Naive thymus-derived CD4-positive, alpha-beta T cell (primary cell): ENCODE data around the gene TRIM32. TPM values are rescaled to one million over a fixed set of nuclear protein-coding genes. Genes with fewer than 3 reads are reported as not detected.

Source experiments
- ATAC-seq: fragments of 150-1000 bp; cut with Tn5 transposase; 2 replicates; pipeline ENCODE4 v1.10.0; 2021; ENCODE audit warnings: mild to moderate bottlenecking, moderate library complexity
- CTCF ChIA-PET: fragments of 350-600 bp; sonication (Branson Sonifier 250); formaldehyde crosslinking; loops from one replicate; lab custom pipeline; 2021; ENCODE audit warnings: antibody characterized with exemption; lab: Charles Lee
- POLR2A ChIA-PET: fragments of 350-600 bp; sonication (Branson Sonifier 250); formaldehyde crosslinking; loops from one replicate; lab custom pipeline; 2021; ENCODE audit warnings: antibody characterized with exemption, inconsistent platforms; lab: Charles Lee
- DNase-seq, 9 donors: peaks; one replicate each; pipeline versions ENCODE4 v3.0.0 to v3.0.0-alpha.2; 2020 to 2022; ENCODE audit warnings: mixed read lengths in 1 of 9
- H3K27ac ChIP-seq: one replicate; pipeline ENCODE4 v1.7.0; 2013; ENCODE audit warnings: mild to moderate bottlenecking, low read depth, low read length, moderate library complexity
- H3K27me3 ChIP-seq, 2 donors: one replicate each; pipeline ENCODE4 v1.7.0; 2013; ENCODE audit warnings: low read length in 2 of 2, mild to moderate bottlenecking in 2 of 2, moderate library complexity in 2 of 2; ENCODE audit not compliant: control insufficient read depth in 2 of 2, insufficient read depth in 2 of 2
- H3K36me3 ChIP-seq, 3 experiments: 1 replicate in 2 of 3; 2 replicates in 1 of 3; pipeline ENCODE4 v1.7.0; 2013; ENCODE audit warnings: low read length in 3 of 3, mild to moderate bottlenecking in 3 of 3, moderate library complexity in 1 of 3; ENCODE audit not compliant: insufficient read depth in 3 of 3, control insufficient read depth in 2 of 3
- H3K4me1 ChIP-seq, 2 donors: one replicate each; pipeline ENCODE4 v1.7.0; 2013; ENCODE audit warnings: low read length in 2 of 2, mild to moderate bottlenecking in 2 of 2, moderate library complexity in 1 of 2; ENCODE audit not compliant: control insufficient read depth in 2 of 2, insufficient read depth in 2 of 2
- H3K4me3 ChIP-seq: 2 replicates; pipeline ENCODE4 v1.7.0; 2013; ENCODE audit warnings: mild to moderate bottlenecking, low read length
- H3K9me3 ChIP-seq, 3 experiments: 1 replicate in 2 of 3; 2 replicates in 1 of 3; pipeline ENCODE4 v1.7.0; 2013; ENCODE audit warnings: low read length in 3 of 3; ENCODE audit not compliant: control insufficient read depth in 2 of 3
- H3K27ac Mint-ChIP-seq, 9 donors: one replicate each; pipeline ENCODE4 v1.8.0; 2020 to 2022; ENCODE audit warnings: mixed read lengths in 9 of 9, mild to moderate bottlenecking in 8 of 9, moderate library complexity in 5 of 9, inconsistent platforms in 2 of 9
- H3K27me3 Mint-ChIP-seq, 5 donors: one replicate each; pipeline ENCODE4 v1.8.0; 2021 to 2022; ENCODE audit warnings: mixed read lengths in 5 of 5, mild to moderate bottlenecking in 1 of 5
- H3K36me3 Mint-ChIP-seq, 5 donors: one replicate each; pipeline ENCODE4 v1.8.0; 2020 to 2022; ENCODE audit warnings: mixed read lengths in 5 of 5, mild to moderate bottlenecking in 3 of 5, inconsistent platforms in 1 of 5
- H3K4me1 Mint-ChIP-seq, 7 donors: one replicate each; pipeline ENCODE4 v1.8.0; 2020 to 2022; ENCODE audit warnings: mixed read lengths in 7 of 7, mild to moderate bottlenecking in 3 of 7, inconsistent platforms in 1 of 7
- H3K4me3 Mint-ChIP-seq, 10 donors: one replicate each; pipeline ENCODE4 v1.8.0; 2020 to 2022; ENCODE audit warnings: mild to moderate bottlenecking in 10 of 10, mixed read lengths in 10 of 10, moderate library complexity in 6 of 10, inconsistent platforms in 2 of 10
- H3K9me3 Mint-ChIP-seq, 11 donors: one replicate each; pipeline ENCODE4 v1.8.0; 2020 to 2022; ENCODE audit warnings: mixed read lengths in 11 of 11, mild to moderate bottlenecking in 4 of 11, inconsistent platforms in 1 of 11, moderate library complexity in 1 of 11
- intact Hi-C, 2 donors: fragments of 100-400 bp; cut with micrococcal nuclease; formaldehyde crosslinking; loops; one replicate each; pipeline ENCODE4 v1.15.1; 2023
- polyA plus RNA-seq, 2 donors: library from polyadenylated mRNA; unstranded; fragments of 300-500 nt; fragmentation: Illumina TruSeq; gene quantifications; one replicate each; pipeline ENCODE4 v1.2.3, GENCODE V29; 2021
- total RNA-seq, 6 experiments: library from RNA in 5 of 6; stranded (reverse) in 5 of 6; gene quantifications; 1 replicate in 5 of 6; 2 replicates in 1 of 6; pipeline ENCODE4 v1.2.3 and lab custom pipeline; 2021 to 2026

The TRIM32 gene
- total and polyA plus RNA-seq, 7 experiments from 2014 or later: 5.9 to 19.7 (median 16.8) TPM

- ATAC-seq (no peak), DNase-seq (no peak)
- intact Hi-C loops: no loop called here
- H3K4me1 Mint-ChIP-seq: peaks cover 0 to 7% (median 3%) of the 10 kb centered on the region in 7 donors
- Histone ChIP-seq H3K4me1 (no peaks in the 10 kb centered on the region), H3K4me3 (no peak overlapping the region), H3K27ac (no peak overlapping the region), H3K36me3 (no peaks in the 10 kb centered on the region), H3K27me3 (no peaks in the 10 kb centered on the region), H3K9me3 (no peaks in the 10 kb centered on the region)
- ChIA-PET CTCF (no interaction called here), POLR2A (no interaction called here)
- H3K9me3 Mint-ChIP-seq: peaks cover 0 to 2% (median 0%) of the 10 kb centered on the region in 11 donors
- no peak overlapping the region for H3K27ac Mint-ChIP-seq
- no peaks in the 10 kb centered on the region for H3K36me3 Mint-ChIP-seq
- H3K27me3 Mint-ChIP-seq: peaks cover 0 to 7% (median 0%) of the 10 kb centered on the region in 5 donors
- H3K4me3 Mint-ChIP-seq: no peak overlapping the region
Observed at GRCh38 chr9:116713271-116713670, 26.2 kb downstream of the TRIM32 start.

DNA sequence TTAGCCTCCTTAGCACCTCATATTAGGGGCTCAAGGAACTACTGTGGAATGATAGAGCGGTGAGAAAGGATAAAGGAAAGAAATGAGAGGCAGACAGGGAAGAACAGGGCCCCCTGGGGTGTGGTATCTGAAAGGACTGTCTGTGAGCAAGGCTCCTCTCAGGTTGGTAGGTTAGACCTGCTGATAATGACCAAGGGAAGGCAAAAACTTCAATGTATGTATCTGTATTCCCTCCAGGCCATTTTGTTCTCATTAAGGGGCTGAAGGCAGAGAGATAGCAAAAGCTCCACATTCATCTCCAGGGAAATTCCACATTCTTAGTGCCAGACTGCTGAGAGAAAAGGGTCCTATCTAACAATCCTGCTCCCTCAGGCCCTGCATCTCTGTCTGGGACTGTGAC is 28.6 kb downstream of the TRIM32 start:
- Histone ChIP-seq H3K36me3 (no peaks in the 10 kb centered on the region), H3K27ac (no peak overlapping the region), H3K27me3 (no peaks in the 10 kb centered on the region), H3K4me1 (no peaks in the 10 kb centered on the region), H3K4me3 (no peak overlapping the region), H3K9me3 (no peaks in the 10 kb centered on the region)
- intact Hi-C loops: no loop called here
- Mint-ChIP-seq H3K27me3 (peaks cover 0 to 11% (median 4%) of the 10 kb centered on the region in 5 donors), H3K4me1 (peaks cover 0 to 7% (median 3%) of the 10 kb centered on the region in 7 donors), H3K9me3 (peaks cover 0 to 6% (median 2%) of the 10 kb centered on the region in 11 donors), H3K27ac (no peak overlapping the region), H3K4me3 (no peak overlapping the region), H3K36me3 (peaks cover 0 to 4% (median 0%) of the 10 kb centered on the region in 5 donors)
- DNase-seq (no peak), ATAC-seq (no peak)
- CTCF ChIA-PET: no interaction called here
- POLR2A ChIA-PET: no interaction called here

- no peaks in the 10 kb centered on the region for H3K4me1 ChIP-seq
Observed at GRCh38 chr9:116716438-116716837, 29.3 kb downstream of the TRIM32 start.

DNA sequence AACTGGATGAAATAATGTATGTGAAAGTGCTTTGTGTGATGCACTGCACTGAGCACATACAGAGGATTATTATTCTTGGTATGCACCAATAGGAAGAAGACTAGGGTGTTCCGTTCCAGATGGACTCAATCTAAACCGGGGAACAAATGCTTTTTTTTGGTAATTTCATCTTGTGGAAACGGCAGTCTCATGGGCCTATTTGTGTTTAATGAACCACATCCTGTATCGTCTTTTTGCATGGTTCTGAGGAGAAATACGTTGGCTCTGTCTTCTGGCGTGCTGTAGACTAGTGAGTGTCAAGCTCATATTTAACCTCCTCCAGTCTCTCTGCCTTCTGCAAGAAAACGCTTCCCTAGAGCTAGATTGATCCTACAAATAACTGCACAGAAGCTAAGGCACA is 30.0 kb downstream of the TRIM32 start:
- Mint-ChIP-seq H3K36me3 (peaks cover 0 to 4% (median 0%) of the 10 kb centered on the region in 5 donors), H3K4me3 (no peak overlapping the region), H3K4me1 (peaks cover 0 to 7% (median 3%) of the 10 kb centered on the region in 7 donors), H3K27ac (no peak overlapping the region), H3K27me3 (peaks cover 0 to 23% (median 4%) of the 10 kb centered on the region in 5 donors), H3K9me3 (peaks cover 0 to 6% (median 2%) of the 10 kb centered on the region in 11 donors)
- ChIA-PET CTCF (no interaction called here), POLR2A (no interaction called here)
- DNase-seq (no peak), ATAC-seq (no peak)
- H3K9me3 ChIP-seq: no peaks in the 10 kb centered on the region
- H3K27me3 ChIP-seq: no peaks in the 10 kb centered on the region
- intact Hi-C loops: no loop called here
- H3K4me3 ChIP-seq: no peak overlapping the region
- no peaks in the 10 kb centered on the region for H3K4me1 ChIP-seq
- no peak overlapping the region for H3K27ac ChIP-seq
- H3K36me3 ChIP-seq: no peaks in the 10 kb centered on the region

More at GRCh38 chr9:116716438-116716837, 29.3 kb downstream of the TRIM32 start:
- peaks cover 0 to 4% (median 0%) of the 10 kb centered on the region in 5 donors for H3K36me3 Mint-ChIP-seq
- Histone ChIP-seq H3K27ac (no peak overlapping the region), H3K27me3 (no peaks in the 10 kb centered on the region), H3K9me3 (no peaks in the 10 kb centered on the region), H3K4me3 (no peak overlapping the region), H3K36me3 (no peaks in the 10 kb centered on the region)
- intact Hi-C loops: no loop called here
- DNase-seq (no peak), ATAC-seq (no peak)
- peaks cover 0 to 16% (median 4%) of the 10 kb centered on the region in 5 donors for H3K27me3 Mint-ChIP-seq
- ChIA-PET POLR2A (no interaction called here), CTCF (no interaction called here)
- peaks cover 0 to 7% (median 3%) of the 10 kb centered on the region in 7 donors for H3K4me1 Mint-ChIP-seq
- H3K9me3 Mint-ChIP-seq: peaks cover 0 to 6% (median 2%) of the 10 kb centered on the region in 11 donors
- no peak overlapping the region for H3K27ac Mint-ChIP-seq
- H3K4me3 Mint-ChIP-seq: no peak overlapping the region

DNA sequence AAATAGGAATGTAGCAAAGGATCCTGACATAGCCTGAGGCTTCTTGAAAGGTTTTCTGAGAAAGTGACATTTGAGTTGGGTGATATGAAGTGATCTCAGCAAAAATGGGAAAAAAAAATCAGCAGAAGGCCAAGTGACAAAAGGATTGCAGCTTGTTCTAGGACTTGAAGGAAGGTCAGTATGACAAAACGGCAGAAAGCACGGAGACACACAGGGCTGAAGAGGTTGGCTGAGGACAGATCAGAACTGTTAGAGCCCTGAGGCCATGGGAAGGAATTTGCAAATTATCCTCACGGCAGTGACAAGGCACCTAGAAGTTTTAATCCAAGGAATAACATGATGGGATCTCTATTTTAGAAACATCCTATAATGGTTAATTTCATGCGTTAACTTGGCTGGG is 31.0 kb downstream of the TRIM32 start:
- no peak overlapping the region for H3K4me3 ChIP-seq

DNA sequence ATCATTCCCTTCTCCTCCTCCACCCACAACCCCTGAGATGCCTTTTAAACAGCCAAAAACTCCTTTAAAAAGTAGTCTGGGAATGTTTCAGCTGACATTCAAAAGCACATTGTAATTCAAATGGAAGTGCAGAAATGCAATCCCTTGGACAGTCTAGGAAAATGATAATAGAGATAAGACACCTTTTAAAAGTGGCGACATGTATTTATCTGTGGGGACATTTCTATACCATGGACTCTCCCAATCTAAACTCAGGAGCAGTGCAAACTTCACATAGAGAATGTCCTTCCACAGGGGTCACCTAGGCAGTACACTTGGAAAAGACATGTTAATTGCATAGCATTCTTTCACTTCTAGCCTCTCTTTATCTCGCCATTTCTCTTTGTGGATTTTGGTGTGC is 33.0 kb downstream of the TRIM32 start:
- DNase-seq: no peak
- Histone ChIP-seq H3K4me1 (no peaks in the 10 kb centered on the region), H3K36me3 (no peaks in the 10 kb centered on the region), H3K4me3 (no peak overlapping the region), H3K27ac (no peak overlapping the region), H3K27me3 (no peaks in the 10 kb centered on the region), H3K9me3 (no peaks in the 10 kb centered on the region)
- H3K4me3 Mint-ChIP-seq: no peak overlapping the region
- CTCF ChIA-PET: no interaction called here
- H3K27ac Mint-ChIP-seq: no peak overlapping the region
- no peak for ATAC-seq
- POLR2A ChIA-PET: no interaction called here
- H3K9me3 Mint-ChIP-seq: peaks cover 0 to 6% (median 2%) of the 10 kb centered on the region in 11 donors
- peaks cover 0 to 7% (median 3%) of the 10 kb centered on the region in 7 donors for H3K4me1 Mint-ChIP-seq
- intact Hi-C loops: no loop called here
- peaks cover 0 to 26% (median 4%) of the 10 kb centered on the region in 5 donors for H3K27me3 Mint-ChIP-seq
- peaks cover 0 to 4% (median 0%) of the 10 kb centered on the region in 5 donors for H3K36me3 Mint-ChIP-seq

More for the DNA sequence above, 31.0 kb downstream of the TRIM32 start:
- Mint-ChIP-seq H3K9me3 (peaks cover 0 to 6% (median 2%) of the 10 kb centered on the region in 11 donors), H3K27me3 (peaks cover 0 to 23% (median 4%) of the 10 kb centered on the region in 5 donors), H3K4me1 (peaks cover 0 to 7% (median 3%) of the 10 kb centered on the region in 7 donors), H3K4me3 (no peak overlapping the region), H3K36me3 (peaks cover 0 to 4% (median 0%) of the 10 kb centered on the region in 5 donors), H3K27ac (no peak overlapping the region)
- intact Hi-C loops: no loop called here
- DNase-seq (no peak), ATAC-seq (no peak)
- Histone ChIP-seq H3K4me1 (no peaks in the 10 kb centered on the region), H3K27ac (no peak overlapping the region), H3K9me3 (no peaks in the 10 kb centered on the region), H3K36me3 (no peaks in the 10 kb centered on the region), H3K27me3 (no peaks in the 10 kb centered on the region)
- ChIA-PET POLR2A (no interaction called here), CTCF (no interaction called here)

GRCh38 chr9:116721411-116721810 is 34.3 kb downstream of the TRIM32 start:
- ChIA-PET POLR2A (no interaction called here), CTCF (no interaction called here)
- no peaks in the 10 kb centered on the region for H3K27me3 ChIP-seq
- no peak overlapping the region for H3K4me3 ChIP-seq
- Mint-ChIP-seq H3K27me3 (peaks cover 0 to 26% (median 4%) of the 10 kb centered on the region in 5 donors), H3K4me3 (no peak overlapping the region), H3K36me3 (peaks cover 0 to 4% (median 0%) of the 10 kb centered on the region in 5 donors), H3K4me1 (peaks cover 0 to 7% (median 3%) of the 10 kb centered on the region in 7 donors), H3K27ac (no peak overlapping the region), H3K9me3 (peaks cover 0 to 6% (median 2%) of the 10 kb centered on the region in 11 donors)
- no peak overlapping the region for H3K27ac ChIP-seq
- H3K9me3 ChIP-seq: no peaks in the 10 kb centered on the region
- ATAC-seq: no peak
- H3K36me3 ChIP-seq: no peaks in the 10 kb centered on the region
- intact Hi-C loops: no loop called here
- H3K4me1 ChIP-seq: no peaks in the 10 kb centered on the region
- DNase-seq: no peak
